Loucy (cell line): ENCODE measurements around the gene ELMO1.
A peak's percentile ranks its signal among the peaks of the same experiment; 100 is the strongest.

Source experiments
- H2AFZ ChIP-seq: fragments of 200-600 bp; sonication (generic); 2 replicates; pipeline ENCODE4 v1.6.0; 2016; ENCODE audit warnings: antibody characterized with exemption, mild to moderate bottlenecking, low read length, moderate library complexity
- H3F3A ChIP-seq: fragments of 200-600 bp; 2 replicates; pipeline ENCODE4 v1.6.0; 2016; ENCODE audit warnings: antibody characterized with exemption, low read depth, mild to moderate bottlenecking
- H3K27me3 ChIP-seq: fragments of 200-600 bp; sonication (generic); 2 replicates; pipeline ENCODE4 v1.6.1; 2014; ENCODE audit warnings: low read length, mild to moderate bottlenecking; ENCODE audit not compliant: insufficient read depth, poor library complexity, severe bottlenecking
- H3K36me3 ChIP-seq: fragments of 200-600 bp; sonication (generic); 2 replicates; pipeline ENCODE4 v1.6.1; 2016; ENCODE audit warnings: low read length; ENCODE audit not compliant: insufficient read depth
- H3K4me1 ChIP-seq: fragments of 200-600 bp; sonication (generic); 2 replicates; pipeline ENCODE4 v1.5.1; 2014; ENCODE audit warnings: low read length, mild to moderate bottlenecking; ENCODE audit not compliant: insufficient read depth, poor library complexity, severe bottlenecking
- H3K4me2 ChIP-seq: fragments of 200-600 bp; sonication (generic); 2 replicates; pipeline ENCODE4 v1.6.0; 2014; ENCODE audit warnings: antibody characterized with exemption, low read length, low read depth, mild to moderate bottlenecking; ENCODE audit not compliant: poor library complexity, severe bottlenecking
- H3K4me3 ChIP-seq: fragments of 200-600 bp; sonication (generic); 2 replicates; pipeline ENCODE4 v1.5.1; 2014; ENCODE audit warnings: low read length, mild to moderate bottlenecking, mixed read lengths; ENCODE audit not compliant: poor library complexity, severe bottlenecking
- H3K79me2 ChIP-seq: fragments of 200-600 bp; sonication (generic); 2 replicates; pipeline ENCODE4 v1.6.1; 2014; ENCODE audit warnings: low read length; ENCODE audit not compliant: insufficient read depth
- H3K9ac ChIP-seq: fragments of 200-600 bp; sonication (generic); 2 replicates; pipeline ENCODE4 v1.6.0; 2014; ENCODE audit warnings: mild to moderate bottlenecking, low read depth, low read length, moderate library complexity; ENCODE audit not compliant: poor library complexity, severe bottlenecking
- H3K9me2 ChIP-seq: fragments of 200-600 bp; sonication (generic); replicated peaks from 2 replicates; pipeline ENCODE4 v1.6.1; 2016; ENCODE audit warnings: low read depth, low read length, mixed read lengths
- H3K9me3 ChIP-seq: fragments of 200-600 bp; sonication (generic); 2 replicates; pipeline ENCODE4 v1.6.1; 2014; ENCODE audit warnings: mild to moderate bottlenecking, antibody characterized with exemption, low read length, low read depth; ENCODE audit not compliant: insufficient read depth
- H4K20me1 ChIP-seq: fragments of 200-600 bp; sonication (generic); 2 replicates; pipeline ENCODE4 v1.6.0; 2014; ENCODE audit warnings: antibody characterized with exemption, low read length, mild to moderate bottlenecking; ENCODE audit not compliant: insufficient read depth, poor library complexity, severe bottlenecking
- CTCF ChIP-seq: fragments of 200-600 bp; sonication (generic); conservative IDR thresholded peaks from 2 replicates; pipeline ENCODE4 v1.5.1; 2014; ENCODE audit warnings: mild to moderate bottlenecking, antibody characterized with exemption, low read length
- EZH2phosphoT487 ChIP-seq: fragments of 200-600 bp; IDR thresholded peaks from 2 replicates; pipeline ENCODE4 v1.6.1; 2018; ENCODE audit warnings: antibody characterized with exemption, mild to moderate bottlenecking, moderate library complexity, borderline replicate concordance

The ELMO1 gene

DNA sequence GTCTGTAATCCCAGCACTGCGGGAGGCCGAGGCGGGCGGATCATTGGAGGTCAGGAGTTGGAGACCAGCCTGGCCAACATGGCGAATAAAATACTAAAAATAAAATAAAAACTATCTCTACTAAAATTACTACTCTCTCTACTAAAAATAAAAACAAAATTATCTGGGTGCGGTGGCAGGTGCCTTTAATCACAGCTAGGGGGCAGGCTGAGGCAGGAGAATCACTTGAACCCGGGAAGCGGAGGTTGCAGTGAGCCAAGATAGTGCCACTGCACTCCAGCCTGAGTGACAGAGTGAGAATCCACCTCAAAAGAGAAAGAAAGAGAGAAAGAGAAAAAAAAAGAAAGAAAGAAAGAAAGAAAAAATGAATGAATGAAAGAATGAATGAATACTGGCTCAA, 351.4 kb downstream of the ELMO1 start:
- no peaks in the 10 kb centered on the region for H3K79me2 ChIP-seq
- peak; percentile 54 for TF ChIP-seq CTCF
- no peak for TF ChIP-seq EZH2phosphoT487
- H3K9me2 ChIP-seq = no peaks in the 10 kb centered on the region
- H3K4me3 ChIP-seq = no peak overlapping the region
- H4K20me1 ChIP-seq = peaks cover 5% of the 10 kb centered on the region
- peaks cover 40% of the 10 kb centered on the region; the same call in 1 of the 2 replicates for H3K36me3 ChIP-seq
- no peaks in the 10 kb centered on the region for H3F3A ChIP-seq
- H3K4me2 ChIP-seq = no peak overlapping the region
- no peaks in the 10 kb centered on the region for H3K27me3 ChIP-seq
- no peaks in the 10 kb centered on the region for H3K9me3 ChIP-seq
- no peak overlapping the region for H2AFZ ChIP-seq
- H3K4me1 ChIP-seq = peaks cover 8% of the 10 kb centered on the region
- no peak overlapping the region for H3K9ac ChIP-seq

- H2AFZ ChIP-seq = no peak overlapping the region
- H3K4me1 ChIP-seq = peaks cover 8% of the 10 kb centered on the region
- no peak overlapping the region for H3K9ac ChIP-seq
- no peaks in the 10 kb centered on the region for H3K9me2 ChIP-seq
- H3K9me3 ChIP-seq = no peaks in the 10 kb centered on the region
- H3K36me3 ChIP-seq = peaks cover 48% of the 10 kb centered on the region; the same call in 1 of the 2 replicates
- H4K20me1 ChIP-seq = no peaks in the 10 kb centered on the region
- no peak for TF ChIP-seq EZH2phosphoT487
- no peak for TF ChIP-seq CTCF
- no peak overlapping the region for H3K4me3 ChIP-seq
- H3K79me2 ChIP-seq = no peaks in the 10 kb centered on the region
- no peaks in the 10 kb centered on the region for H3K27me3 ChIP-seq
- H3K4me2 ChIP-seq = no peak overlapping the region
- no peaks in the 10 kb centered on the region for H3F3A ChIP-seq
These were observed 352.3 kb downstream of the ELMO1 start for GRCh38 chr7:37096341-37096740.

DNA sequence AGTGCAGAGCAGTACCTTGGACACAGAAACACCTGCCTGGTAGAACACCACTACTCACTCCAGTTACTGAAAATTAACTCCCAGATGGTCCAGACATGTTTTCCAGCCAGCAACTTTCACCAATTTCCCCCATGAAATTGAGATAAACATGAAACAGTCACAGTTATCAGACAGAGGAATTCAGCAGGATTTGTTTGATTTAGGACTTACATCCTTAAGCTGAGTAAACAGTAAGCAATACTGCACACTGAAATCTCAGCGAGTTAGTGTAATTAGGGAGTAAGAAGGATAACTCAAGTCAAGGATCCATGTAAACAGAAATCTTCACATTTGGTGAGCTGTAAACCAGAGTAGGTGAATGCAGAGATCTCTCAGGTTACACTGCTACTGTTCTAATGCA, 353.5 kb downstream of the ELMO1 start:
- no peak overlapping the region for H3K9ac ChIP-seq
- H3K4me1 ChIP-seq = no peaks in the 10 kb centered on the region
- H3K9me2 ChIP-seq = no peaks in the 10 kb centered on the region
- H2AFZ ChIP-seq = no peak overlapping the region
- no peaks in the 10 kb centered on the region for H3K27me3 ChIP-seq
- H3K36me3 ChIP-seq = peaks cover 48% of the 10 kb centered on the region; the same call in 1 of the 2 replicates
- H3K9me3 ChIP-seq = no peaks in the 10 kb centered on the region
- no peaks in the 10 kb centered on the region for H3K79me2 ChIP-seq
- H3K4me3 ChIP-seq = no peak overlapping the region
- no peaks in the 10 kb centered on the region for H3F3A ChIP-seq
- no peaks in the 10 kb centered on the region for H4K20me1 ChIP-seq
- no peak overlapping the region for H3K4me2 ChIP-seq
- TF ChIP-seq EZH2phosphoT487 = no peak
- TF ChIP-seq CTCF = no peak
